H1 (cell line): ENCODE results near the gene DNAAF3. TPM values are rescaled to one million over a fixed set of nuclear protein-coding genes. Genes with fewer than 3 reads are reported as not detected.

Experiments
- CTCF ChIA-PET: fragments of 300-600 bp; sonication (Branson Sonifier 250); formaldehyde crosslinking; loops from one replicate; lab custom pipeline; 2021; ENCODE audit not compliant: partially characterized antibody; lab: Charles Lee
- POLR2A ChIA-PET: fragments of 300-600 bp; sonication (Branson Sonifier 250); formaldehyde crosslinking; loops from one replicate; lab custom pipeline; 2021; ENCODE audit warnings: inconsistent platforms; ENCODE audit not compliant: partially characterized antibody; lab: Charles Lee
- DNase-seq, 2 experiments: peaks; one replicate each; pipeline versions ENCODE4 v3.0.0 to v3.0.0-alpha.2; 2010 to 2022; ENCODE audit warnings: low spot score in 2 of 2, low read depth in 1 of 2, mixed read lengths in 1 of 2
- FAIRE-seq: peaks from 2 replicates; lab custom pipeline; 2011; peaks lifted over from hg19 to GRCh38; lab: Jason Lieb, UNC
- H2AFZ ChIP-seq: 2 replicates; pipeline ENCODE4 v1.8.1; 2012; ENCODE audit warnings: low read length, inconsistent platforms
- H2AK5ac ChIP-seq: 2 replicates; pipeline ENCODE4 v1.6.1; 2013; ENCODE audit warnings: low read depth, low read length
- H2BK120ac ChIP-seq: replicated peaks from 2 replicates; pipeline ENCODE3; 2013; ENCODE audit warnings: low read depth, low read length, inconsistent platforms
- H2BK12ac ChIP-seq: 2 replicates; pipeline ENCODE4 v1.6.1; 2013; ENCODE audit warnings: low read depth, low read length
- H2BK15ac ChIP-seq: 2 replicates; pipeline ENCODE4 v1.6.1; 2013; ENCODE audit warnings: low read length
- H2BK20ac ChIP-seq: 2 replicates; pipeline ENCODE4 v1.6.1; 2013; ENCODE audit warnings: low read length
- H2BK5ac ChIP-seq: 2 replicates; pipeline ENCODE4 v1.6.1; 2013; ENCODE audit warnings: low read depth, low read length
- H3K14ac ChIP-seq: 2 replicates; pipeline ENCODE4 v1.6.1; 2013; ENCODE audit warnings: inconsistent platforms; ENCODE audit not compliant: insufficient read length
- H3K18ac ChIP-seq: 2 replicates; pipeline ENCODE4 v1.6.1; 2013; ENCODE audit warnings: low read length; ENCODE audit errors: extremely low read depth
- H3K23ac ChIP-seq: 2 replicates; pipeline ENCODE4 v1.6.1; 2013; ENCODE audit warnings: inconsistent platforms; ENCODE audit not compliant: insufficient read length
- H3K23me2 ChIP-seq: 2 replicates; pipeline ENCODE4 v1.6.1; 2013; ENCODE audit warnings: low read depth, low read length
- H3K27ac ChIP-seq: 2 replicates; pipeline ENCODE4 v1.6.1; 2011; ENCODE audit warnings: low read depth, low read length, inconsistent platforms
- H3K27me3 ChIP-seq, 4 experiments: replicated peaks in 1 of 4; 1 replicate in 1 of 4; 2 replicates in 3 of 4; pipeline versions ENCODE4 v1.6.1 to v1.8.1; 2011 to 2013; ENCODE audit warnings: low read length in 3 of 4, mild to moderate bottlenecking in 3 of 4, inconsistent platforms in 2 of 4, mixed read lengths in 2 of 4, moderate library complexity in 1 of 4; ENCODE audit not compliant: control insufficient read depth in 3 of 4, insufficient read depth in 3 of 4; ENCODE audit errors: extremely low read depth in 1 of 4
- H3K36me3 ChIP-seq, 4 experiments: 2 replicates each; pipeline versions ENCODE4 v1.6.1 to v1.8.1; 2011 to 2013; ENCODE audit warnings: mild to moderate bottlenecking in 4 of 4, low read length in 3 of 4, moderate library complexity in 2 of 4, control low read depth in 1 of 4, inconsistent platforms in 1 of 4; ENCODE audit not compliant: insufficient read depth in 4 of 4, control insufficient read depth in 2 of 4
- H3K4ac ChIP-seq: replicated peaks from 2 replicates; pipeline ENCODE3; 2013; ENCODE audit warnings: low read length, low read depth, mixed read lengths, inconsistent platforms; ENCODE audit not compliant: insufficient read length
- H3K4me1 ChIP-seq, 4 experiments: replicated peaks in 1 of 4; 1 replicate in 1 of 4; 2 replicates in 3 of 4; pipeline versions ENCODE4 v1.6.1 to v1.8.1; 2011 to 2013; ENCODE audit warnings: low read length in 3 of 4, inconsistent platforms in 2 of 4, mixed read lengths in 1 of 4; ENCODE audit not compliant: insufficient read depth in 4 of 4, control insufficient read depth in 3 of 4
- H3K4me2 ChIP-seq, 2 experiments: 2 replicates each; pipeline versions ENCODE4 v1.6.1 to v1.8.1; 2011 to 2013; ENCODE audit warnings: low read depth in 2 of 2, low read length in 2 of 2, control low read depth in 1 of 2, inconsistent platforms in 1 of 2, mild to moderate bottlenecking in 1 of 2; ENCODE audit not compliant: insufficient read depth in 1 of 2
- H3K4me3 ChIP-seq, 4 experiments: fragments of 200-600, 300-600 bp in 1 of 4; sonication (generic), shearing (Covaris generic), sonication (Bioruptor Twin) in 1 of 4; 2 replicates each; pipeline versions ENCODE4 v1.5.1 to v1.8.1; 2011 to 2016; ENCODE audit warnings: low read length in 4 of 4, low read depth in 3 of 4, control low read depth in 2 of 4, inconsistent platforms in 2 of 4, mild to moderate bottlenecking in 2 of 4, mixed read lengths in 1 of 4, moderate library complexity in 1 of 4; ENCODE audit not compliant: insufficient read depth in 2 of 4; ENCODE audit errors: extremely low read depth in 1 of 4
- H3K56ac ChIP-seq: replicated peaks from 2 replicates; pipeline ENCODE3; 2013; ENCODE audit warnings: low read depth, mild to moderate bottlenecking, mixed read lengths, low read length, inconsistent platforms; ENCODE audit not compliant: insufficient read length
- H3K79me1 ChIP-seq: 2 replicates; pipeline ENCODE4 v1.6.1; 2013; ENCODE audit warnings: low read depth, low read length, control low read depth
- H3K79me2 ChIP-seq, 2 experiments: 2 replicates each; pipeline versions ENCODE4 v1.6.1 to v1.8.1; 2012 to 2013; ENCODE audit warnings: low read length in 2 of 2, mild to moderate bottlenecking in 2 of 2, inconsistent platforms in 1 of 2; ENCODE audit not compliant: insufficient read depth in 2 of 2, control insufficient read depth in 1 of 2
- H3K9ac ChIP-seq, 4 experiments: replicated peaks in 1 of 4; 1 replicate in 1 of 4; 2 replicates in 3 of 4; pipeline versions ENCODE4 v1.6.1 to v1.8.1; 2011 to 2013; ENCODE audit warnings: low read depth in 3 of 4, low read length in 3 of 4, control low read depth in 2 of 4, mild to moderate bottlenecking in 2 of 4, moderate library complexity in 2 of 4, inconsistent platforms in 1 of 4; ENCODE audit errors: extremely low read depth in 1 of 4
- H3K9me3 ChIP-seq, 2 experiments: 2 replicates each; pipeline versions ENCODE4 v1.6.1 to v1.8.1; 2012 to 2013; ENCODE audit warnings: mild to moderate bottlenecking in 2 of 2, moderate library complexity in 2 of 2, control low read depth in 1 of 2, inconsistent platforms in 1 of 2, low read depth in 1 of 2, low read length in 1 of 2, mixed read lengths in 1 of 2; ENCODE audit not compliant: insufficient read depth in 2 of 2
- H4K20me1 ChIP-seq, 2 experiments: replicated peaks in 1 of 2; 2 replicates each; pipeline versions ENCODE3 to v1.8.1; 2011 to 2013; ENCODE audit warnings: inconsistent platforms in 2 of 2, low read length in 2 of 2, mild to moderate bottlenecking in 1 of 2; ENCODE audit not compliant: insufficient read depth in 2 of 2, control insufficient read depth in 1 of 2
- H4K5ac ChIP-seq: 2 replicates; pipeline ENCODE4 v1.6.1; 2013; ENCODE audit warnings: low read length, low read depth, mixed read lengths, inconsistent platforms; ENCODE audit not compliant: insufficient read length
- H4K8ac ChIP-seq: 2 replicates; pipeline ENCODE4 v1.8.0; 2013; ENCODE audit warnings: mild to moderate bottlenecking, moderate library complexity, low read length, inconsistent platforms; ENCODE audit not compliant: insufficient read depth; ENCODE audit errors: extremely low read depth
- H4K91ac ChIP-seq: replicated peaks from 2 replicates; pipeline ENCODE3; 2013; ENCODE audit warnings: low read length, mixed read lengths, inconsistent platforms; ENCODE audit not compliant: insufficient read length
- CBX5 ChIP-seq: fragments of 300-800, 300-1000 bp; sonication (generic); IDR thresholded peaks from 2 replicates; pipeline ENCODE4 v1.7.1; 2016; ENCODE audit warnings: antibody characterized with exemption, low read length, low read depth
- CHD2 ChIP-seq: IDR thresholded peaks from 2 replicates; pipeline ENCODE4 v1.6.1; 2012; ENCODE audit warnings: low read length, improper control_type of control experiment
- HDAC2 ChIP-seq, 2 experiments: fragments of 300-600 bp in 1 of 2; sonication (generic) in 1 of 2; IDR thresholded peaks; 2 replicates each; pipeline ENCODE4 v1.6.1; 2011 to 2012; ENCODE audit warnings: low read depth in 2 of 2, low read length in 2 of 2, mild to moderate bottlenecking in 2 of 2, moderate library complexity in 2 of 2, borderline replicate concordance in 1 of 2, inconsistent platforms in 1 of 2
- SAP30 ChIP-seq: fragments of 300-600 bp; sonication (generic); IDR thresholded peaks from 2 replicates; pipeline ENCODE4 v1.7.1; 2012; ENCODE audit warnings: low read length, moderate library complexity, mild to moderate bottlenecking, inconsistent platforms; ENCODE audit not compliant: insufficient read depth, insufficient replicate concordance
- TAF1 ChIP-seq: IDR thresholded peaks from 2 replicates; pipeline ENCODE4 v1.6.1; 2011; ENCODE audit warnings: mild to moderate bottlenecking, low read depth, low read length
- TAF7 ChIP-seq: optimal IDR thresholded peaks from 2 replicates; pipeline ENCODE3; 2011; ENCODE audit warnings: low read depth, mild to moderate bottlenecking, inconsistent platforms, low read length, moderate library complexity, borderline replicate concordance
- WGBS, 2 experiments: shearing (Covaris generic) in 1 of 2; methylation state at CpG; one replicate each; pipeline versions ENCODE4 v1.1.6 to v1.1.7; 2013 to 2015; ENCODE audit warnings: low lambda C conversion rate in 2 of 2, mixed read lengths in 2 of 2, inconsistent platforms in 1 of 2, low coverage in 1 of 2, missing lambda C conversion rate in 1 of 2; ENCODE audit not compliant: insufficient replicate concordance in 2 of 2, insufficient coverage in 1 of 2, insufficient read length in 1 of 2; ENCODE audit errors: extremely low coverage in 1 of 2, missing lambda C conversion rate in 1 of 2; 5-methylcytosine and 5-hydroxymethylcytosine counted together
- polyA plus RNA-seq, 7 experiments: library from polyadenylated mRNA; depleted of rRNA in 3 of 7; stranded (reverse) in 5 of 7; unstranded in 2 of 7; fragments of >200 nt in 5 of 7; fragments of 200-250 nt in 2 of 7; gene quantifications; 1 replicate in 5 of 7; 2 replicates in 1 of 7; 4 replicates in 1 of 7; pipeline versions ENCODE4 v1.2.1 to v1.2.3, GENCODE V29; 2011 to 2013; ENCODE audit warnings: missing spikeins in 2 of 7, mixed read lengths in 2 of 7
- total RNA-seq: library from RNA; stranded (reverse); fragmentation: NEBNext Ultra II Directional; extraction: Animal tissue kit (Norgen Biotek cat#: 25700); gene quantifications from 2 replicates; pipeline ENCODE4 v1.2.1, GENCODE V29; 2021
- TF ChIP-seq, protein P1 (sequence below): IDR thresholded peaks from 2 replicates; pipeline ENCODE4 v1.6.1; 2012; ENCODE audit warnings: inconsistent platforms
- TF ChIP-seq, protein P2 (sequence below): IDR thresholded peaks from 2 replicates; pipeline ENCODE4 v1.6.1; 2011; ENCODE audit warnings: low read length, improper control_type of control experiment

Gene DNAAF3
- total and polyA plus RNA-seq, 2 of the 8 experiments (the other 6 are each of a cell fraction or from before 2014, with no cell fraction given): 5.4 to 8.0 TPM

DNA sequence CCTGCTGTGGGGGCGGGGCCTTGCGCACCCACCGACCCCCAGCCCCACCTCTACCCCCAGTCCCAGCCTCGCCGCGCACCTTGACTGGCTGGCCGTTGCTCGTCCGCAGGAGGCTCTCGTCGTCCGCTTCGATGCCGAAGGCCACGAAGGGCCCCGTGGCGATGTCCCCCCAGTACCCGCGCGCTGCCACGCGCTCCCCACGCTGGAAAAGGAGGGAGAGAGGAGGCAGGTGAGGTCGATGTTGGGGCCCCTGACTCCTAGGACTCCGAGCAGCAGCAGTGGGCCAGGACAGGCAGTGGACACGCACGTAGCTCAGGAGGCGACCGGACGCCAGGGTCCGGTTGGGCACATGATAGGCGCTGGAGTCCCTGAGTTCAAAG lies 5.4 kb downstream of the DNAAF3 start:
- Histone ChIP-seq H3K27me3 (peaks cover 5 to 16% (median 14%) of the 10 kb centered on the region in 4 experiments; a peak in 6 of 7 replicates), H3K4ac (peak overlapping the region; percentile 80), H3K4me3 (peak overlapping the region; percentile 10 to 65 (median 30); a peak in 5 of 8 replicates), H3K27ac (no peak overlapping the region), H3K36me3 (no peaks in the 10 kb centered on the region), H2BK12ac (peak overlapping the region; percentile 90; the same call in 1 of the 2 replicates), H3K14ac (no peak overlapping the region), H4K91ac (peak overlapping the region; percentile 99), H3K23me2 (peaks cover 8% of the 10 kb centered on the region; the same call in 1 of the 2 replicates), H3K23ac (no peak overlapping the region), H2BK15ac (no peak overlapping the region; the same call in 1 of the 2 replicates), H4K8ac (peak overlapping the region; percentile 58; the same call in 1 of the 2 replicates), H3K4me2 (peak overlapping the region; percentile 41 to 89), H3K4me1 (peaks cover 3 to 25% (median 9%) of the 10 kb centered on the region in 4 experiments), H2BK120ac (no peak overlapping the region), H3K79me1 (no peaks in the 10 kb centered on the region), H4K5ac (peak overlapping the region; percentile 66), H2BK5ac (no peak overlapping the region), H4K20me1 (peaks cover 0 to 1% of the 10 kb centered on the region in 2 experiments), H3K79me2 (no peaks in the 10 kb centered on the region), H3K56ac (no peak overlapping the region), H2AFZ (peak overlapping the region; percentile 85; the same call in 1 of the 2 replicates), H3K18ac (peak overlapping the region; percentile 90), H2BK20ac (no peak overlapping the region; the same call in 1 of the 2 replicates), H3K9me3 (no peaks in the 10 kb centered on the region), H2AK5ac (no peak overlapping the region), H3K9ac (no peak overlapping the region)
- ChIA-PET CTCF (interaction anchor here (0.5 to 5.3 kb wide), 28 partner anchors 8 to 712 kb away, joined by 3 to 118 read pairs (median 4); partner anchors contain the start of genes LENG8, SYT5 and TNNT1), POLR2A (interaction anchor here (0.7 to 2.7 kb wide), 8 partner anchors 10 to 246 kb away, joined by 3 to 16 read pairs (median 4); partner anchors contain the start of gene UBE2S)
- WGBS, 2 experiments: 38% methylated on average over 9 of the region's 32 CpGs; no CpG with 5 or more reads in 1 of the 2 experiments
- DNase-seq (no peak), FAIRE-seq (no peak)
- TF ChIP-seq, protein P1, sequence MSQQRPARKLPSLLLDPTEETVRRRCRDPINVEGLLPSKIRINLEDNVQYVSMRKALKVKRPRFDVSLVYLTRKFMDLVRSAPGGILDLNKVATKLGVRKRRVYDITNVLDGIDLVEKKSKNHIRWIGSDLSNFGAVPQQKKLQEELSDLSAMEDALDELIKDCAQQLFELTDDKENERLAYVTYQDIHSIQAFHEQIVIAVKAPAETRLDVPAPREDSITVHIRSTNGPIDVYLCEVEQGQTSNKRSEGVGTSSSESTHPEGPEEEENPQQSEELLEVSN: peak; percentile 73; the same call in 1 of the 2 replicates
- no peak for TF ChIP-seq TAF7
- TF ChIP-seq HDAC2 (IDR thresholded peaks at IDR 0.05; ENCODE audit: borderline replicate concordance in 1 of 2, low read depth in 2 of 2, low read length in 2 of 2): 0 out of 4 replicates have a peak, but pooled peaks of 1 of the 2 experiments have one; percentile 17
- TF ChIP-seq TAF1: 0 out of 2 replicates have a peak, but pooled peaks have one; percentile 24
- TF ChIP-seq CBX5: no peak
- TF ChIP-seq, protein P2, sequence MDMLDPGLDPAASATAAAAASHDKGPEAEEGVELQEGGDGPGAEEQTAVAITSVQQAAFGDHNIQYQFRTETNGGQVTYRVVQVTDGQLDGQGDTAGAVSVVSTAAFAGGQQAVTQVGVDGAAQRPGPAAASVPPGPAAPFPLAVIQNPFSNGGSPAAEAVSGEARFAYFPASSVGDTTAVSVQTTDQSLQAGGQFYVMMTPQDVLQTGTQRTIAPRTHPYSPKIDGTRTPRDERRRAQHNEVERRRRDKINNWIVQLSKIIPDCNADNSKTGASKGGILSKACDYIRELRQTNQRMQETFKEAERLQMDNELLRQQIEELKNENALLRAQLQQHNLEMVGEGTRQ: no peak
- TF ChIP-seq CHD2: no peak
- no peak for TF ChIP-seq SAP30
